GM21576 (cell line): ENCODE data around the gene OR1J1.

Source experiments
- ATAC-seq: cut with Tn5 transposase; IDR thresholded peaks from one replicate; pipeline ENCODE4 v1.9.1; 2021; ENCODE audit warnings: mild to moderate bottlenecking, moderate library complexity; ENCODE audit not compliant: unreplicated experiment

Gene OR1J1, protein sequence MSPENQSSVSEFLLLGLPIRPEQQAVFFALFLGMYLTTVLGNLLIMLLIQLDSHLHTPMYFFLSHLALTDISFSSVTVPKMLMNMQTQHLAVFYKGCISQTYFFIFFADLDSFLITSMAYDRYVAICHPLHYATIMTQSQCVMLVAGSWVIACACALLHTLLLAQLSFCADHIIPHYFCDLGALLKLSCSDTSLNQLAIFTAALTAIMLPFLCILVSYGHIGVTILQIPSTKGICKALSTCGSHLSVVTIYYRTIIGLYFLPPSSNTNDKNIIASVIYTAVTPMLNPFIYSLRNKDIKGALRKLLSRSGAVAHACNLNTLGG

DNA sequence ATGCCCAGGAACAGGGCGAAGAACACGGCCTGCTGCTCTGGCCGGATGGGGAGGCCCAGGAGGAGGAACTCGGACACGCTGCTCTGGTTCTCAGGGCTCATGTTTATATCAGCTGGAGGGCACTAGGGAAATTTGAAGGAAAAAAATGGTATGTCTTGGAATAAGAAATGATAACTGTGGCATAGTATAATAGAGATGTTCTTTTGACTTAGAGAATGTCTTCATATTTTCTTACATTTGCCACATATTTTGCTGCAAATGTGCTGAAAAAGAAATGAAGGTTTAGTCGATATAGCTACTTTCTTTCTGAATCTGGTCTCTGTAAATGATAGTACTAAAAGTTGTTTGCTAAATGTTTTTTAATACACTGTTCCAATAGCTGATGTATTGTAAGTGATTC is at the start of gene OR1J1:
Gene OR1J1, minus strand, starts transcription at position 101 of the 400 bp plus-strand sequence. Its CDS starts 0 bp downstream, at position 101.
- no peak for ATAC-seq

DNA sequence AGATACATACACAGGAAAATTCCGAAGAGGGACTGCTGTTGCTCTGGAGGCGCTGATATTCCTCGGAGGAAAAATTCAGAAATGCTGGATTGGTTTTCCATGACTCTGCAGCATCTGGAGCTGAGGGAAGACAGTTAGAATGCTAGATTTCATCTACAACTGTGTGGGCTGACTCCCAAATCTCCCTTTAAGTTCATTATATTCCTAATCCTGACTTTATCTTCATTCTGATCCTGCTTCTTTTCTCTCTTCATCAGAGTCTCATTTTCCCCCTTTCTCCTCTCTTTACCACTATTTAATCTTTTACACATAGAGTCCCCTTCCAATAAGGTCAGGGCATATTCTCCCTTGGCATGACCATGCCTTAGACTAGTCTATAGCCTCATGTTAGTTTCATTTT is 49.5 kb upstream of the OR1J1 start, which contains the start of gene OR1N1:
Gene OR1N1, minus strand, starts transcription at position 101 of the 400 bp plus-strand sequence. Its CDS starts 0 bp downstream, at position 101.
- ATAC-seq, result no peak

DNA sequence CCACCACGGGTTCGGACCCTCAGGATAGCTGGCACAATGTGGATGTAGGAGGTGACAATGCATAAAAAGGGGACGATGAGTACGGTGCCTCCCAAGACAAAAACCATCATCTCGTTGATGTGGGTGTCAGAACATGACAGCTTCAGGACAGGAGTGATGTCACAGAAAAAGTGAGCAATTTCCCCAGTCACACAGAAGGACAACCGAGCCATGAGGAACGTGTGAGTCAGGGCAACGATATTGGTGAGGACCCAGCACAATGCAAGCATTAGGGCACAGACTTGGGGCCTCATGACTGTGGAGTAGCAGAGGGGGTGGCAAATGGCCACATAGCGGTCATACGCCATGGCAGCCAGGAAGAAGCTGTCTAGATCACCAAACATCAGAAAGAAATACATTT is 48.9 kb upstream of the OR1J1 start:
- ATAC-seq, result no peak

DNA sequence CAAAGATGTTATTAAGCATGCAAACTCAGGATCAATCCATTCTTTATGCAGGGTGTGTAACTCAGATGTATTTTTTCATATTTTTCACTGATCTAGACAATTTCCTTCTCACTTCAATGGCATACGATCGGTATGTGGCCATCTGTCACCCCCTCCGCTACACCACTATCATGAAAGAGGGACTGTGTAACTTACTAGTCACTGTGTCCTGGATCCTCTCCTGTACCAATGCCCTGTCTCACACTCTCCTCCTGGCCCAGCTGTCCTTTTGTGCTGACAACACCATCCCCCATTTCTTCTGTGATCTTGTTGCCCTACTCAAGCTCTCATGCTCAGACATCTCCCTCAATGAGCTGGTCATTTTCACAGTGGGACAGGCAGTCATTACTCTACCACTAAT is 41.6 kb upstream of the OR1J1 start:
- ATAC-seq, result no peak

DNA sequence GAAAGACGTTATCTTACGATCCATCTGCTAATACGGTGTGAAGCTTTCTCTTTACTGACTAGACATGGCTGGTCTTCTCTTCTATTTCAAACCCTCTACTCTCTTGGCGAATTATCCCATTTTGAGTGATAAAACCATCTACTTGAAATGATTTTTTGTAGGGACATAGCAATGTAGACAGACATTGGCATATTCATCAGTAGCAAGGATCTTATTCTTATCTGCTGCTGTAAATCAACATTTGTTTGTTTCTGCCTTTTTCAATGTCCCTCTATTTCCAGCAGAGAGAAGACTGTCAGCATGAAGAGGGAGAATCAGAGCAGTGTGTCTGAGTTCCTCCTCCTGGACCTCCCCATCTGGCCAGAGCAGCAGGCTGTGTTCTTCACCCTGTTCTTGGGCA is 41.1 kb upstream of the OR1J1 start, which contains the start of gene OR1J4:
Gene OR1J4, plus strand, starts transcription at position 301 of the 400 bp plus-strand sequence. Its CDS starts 0 bp downstream, at position 301.
- ATAC-seq, result no peak

DNA sequence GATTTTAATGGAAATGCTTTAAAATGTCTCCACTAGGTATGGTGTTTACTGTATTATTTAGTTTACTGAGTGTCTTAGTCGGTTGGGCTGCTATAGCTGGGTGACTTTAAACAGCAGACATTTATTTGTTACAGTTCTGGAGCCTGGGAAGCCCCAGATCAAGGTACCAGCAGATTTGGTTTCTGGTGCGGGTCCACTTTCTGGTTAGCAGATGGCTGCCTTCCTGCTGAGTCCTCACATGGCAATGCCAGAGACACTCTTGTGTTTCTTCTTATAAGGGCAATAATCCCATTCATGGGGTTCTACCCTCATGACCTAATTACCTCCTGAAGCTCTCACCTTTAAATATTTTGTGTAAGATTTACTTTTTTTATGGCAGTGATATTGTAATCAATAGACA is 40.5 kb upstream of the OR1J1 start:
- no peak for ATAC-seq

DNA sequence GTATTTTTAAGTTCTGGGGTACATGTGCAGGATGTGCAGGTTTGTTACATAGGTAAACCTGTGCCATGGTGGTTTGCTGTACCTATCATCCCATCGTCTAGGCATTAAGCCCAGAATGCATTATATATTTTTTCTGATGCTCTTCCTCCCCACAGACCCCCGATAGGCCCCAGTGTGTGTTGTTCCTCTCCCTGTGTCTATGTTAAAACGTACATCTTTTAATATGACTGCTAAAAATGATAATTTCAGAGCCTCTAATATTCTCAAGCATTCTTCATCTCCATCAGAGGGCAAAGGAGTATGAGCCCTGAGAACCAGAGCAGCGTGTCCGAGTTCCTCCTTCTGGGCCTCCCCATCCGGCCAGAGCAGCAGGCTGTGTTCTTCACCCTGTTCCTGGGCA is 32.8 kb upstream of the OR1J1 start, which contains the start of gene OR1J2:
Gene OR1J2, plus strand, starts transcription at position 301 of the 400 bp plus-strand sequence. Its CDS starts 0 bp downstream, at position 301.
- no peak for ATAC-seq

DNA sequence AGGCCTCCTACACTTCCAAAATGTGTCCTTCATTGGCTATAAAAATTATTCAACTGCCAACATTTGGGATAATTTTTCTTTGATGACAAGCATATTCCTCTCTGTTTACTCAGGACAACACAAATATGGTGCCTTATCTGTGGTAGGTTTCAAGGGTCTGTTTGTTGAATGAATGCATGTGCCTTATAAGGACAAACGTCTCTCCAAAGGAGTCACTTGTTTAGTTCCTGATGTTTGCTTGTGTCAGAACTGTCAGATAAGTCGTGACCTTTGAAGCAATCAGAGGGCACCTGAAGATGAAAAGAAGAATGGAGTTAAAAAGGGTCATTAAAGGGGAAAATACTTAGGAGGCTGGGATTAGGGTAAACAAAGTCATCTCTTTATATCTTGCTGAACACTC is 29.2 kb upstream of the OR1J1 start:
- no peak for ATAC-seq

DNA sequence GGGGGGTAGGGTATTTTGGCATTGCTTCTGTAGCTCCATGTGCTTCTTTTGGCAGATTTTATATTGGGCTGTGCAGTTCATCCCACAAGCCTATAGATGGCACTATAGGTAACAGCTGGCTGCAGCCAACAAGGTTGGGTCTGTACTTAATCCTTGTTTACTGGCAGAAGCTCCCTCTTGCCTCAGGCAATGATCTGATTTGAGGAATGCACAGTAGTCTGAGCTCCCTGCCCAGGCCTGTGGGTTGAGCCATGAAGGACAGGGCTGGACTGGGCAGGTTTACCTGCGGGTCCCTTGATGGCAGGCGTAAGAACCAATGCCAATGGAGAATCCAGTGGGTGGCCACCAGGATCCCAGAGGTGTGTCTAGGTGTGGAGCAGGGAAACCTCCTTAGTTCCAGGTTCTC is 21.2 kb upstream of the OR1J1 start:
- ATAC-seq, result no peak

DNA sequence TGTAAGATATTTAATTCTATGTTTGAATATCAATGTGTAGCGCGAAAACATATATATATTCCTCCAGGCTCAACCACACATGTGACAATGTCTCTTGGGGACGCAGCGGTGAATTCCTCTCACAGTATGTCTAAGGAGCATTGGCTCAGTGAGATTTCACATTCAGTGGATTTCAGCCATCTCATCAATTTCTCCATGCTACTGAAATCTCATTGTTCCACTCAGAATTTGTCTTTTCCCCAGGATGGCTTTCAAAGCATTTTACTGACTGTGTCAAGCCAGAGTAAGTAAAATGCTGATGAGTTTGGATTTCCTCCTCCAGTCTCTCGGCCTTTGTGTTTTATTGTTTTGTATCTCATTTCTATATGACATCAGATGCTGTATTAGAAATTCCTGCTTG is 1.3 kb upstream of the OR1J1 start:
- no peak for ATAC-seq

DNA sequence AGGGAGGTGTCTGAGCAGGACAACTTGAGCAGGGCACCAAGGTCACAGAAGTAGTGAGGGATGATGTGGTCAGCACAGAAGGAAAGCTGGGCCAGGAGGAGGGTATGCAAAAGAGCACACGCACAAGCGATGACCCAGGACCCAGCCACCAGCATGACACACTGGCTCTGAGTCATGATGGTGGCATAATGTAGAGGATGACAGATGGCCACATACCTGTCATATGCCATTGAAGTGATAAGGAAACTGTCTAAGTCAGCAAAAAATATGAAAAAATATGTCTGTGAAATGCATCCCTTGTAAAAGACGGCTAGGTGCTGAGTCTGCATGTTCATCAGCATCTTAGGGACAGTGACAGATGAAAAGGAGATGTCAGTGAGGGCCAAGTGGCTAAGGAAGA is 380 bp downstream of the OR1J1 start:
- no peak for ATAC-seq

DNA sequence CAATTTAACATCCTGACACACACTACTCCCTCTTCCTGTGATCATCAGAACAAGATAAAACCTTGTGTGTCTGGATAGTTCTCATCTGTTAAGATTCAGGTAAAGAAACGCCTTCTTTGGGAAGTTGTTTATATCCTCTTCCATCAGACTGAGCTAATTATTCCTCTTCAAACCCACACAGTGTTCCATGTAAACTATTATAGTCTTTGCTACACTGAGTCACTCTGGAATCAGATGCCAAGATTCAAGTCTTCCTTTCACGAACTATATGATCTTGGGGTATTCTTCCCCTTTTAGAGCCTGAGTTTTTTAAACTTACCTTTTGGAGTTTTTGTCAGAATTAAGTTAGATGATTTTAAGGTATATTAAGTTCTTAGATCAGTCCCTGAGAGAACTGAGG is 2.0 kb downstream of the OR1J1 start:
- no peak for ATAC-seq

DNA sequence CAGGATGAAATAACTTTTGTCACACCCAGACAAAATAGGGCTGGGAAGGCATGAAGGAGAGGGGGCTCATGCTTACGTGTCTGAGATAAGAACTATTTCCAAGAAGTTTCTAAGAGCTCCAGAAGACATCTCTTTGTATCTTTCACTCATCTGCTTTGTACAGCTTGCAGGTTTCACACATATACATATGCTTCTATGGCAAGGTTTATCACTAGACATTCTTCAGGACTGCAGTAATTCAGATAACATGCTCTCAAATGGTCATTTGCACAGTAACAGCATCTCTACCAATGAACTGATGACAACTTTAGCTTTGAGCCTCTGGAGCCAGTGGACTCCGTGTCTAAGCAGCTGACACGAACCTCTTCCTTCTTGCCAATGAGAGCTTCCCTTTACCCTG is 3.2 kb downstream of the OR1J1 start:
- ATAC-seq, result no peak

DNA sequence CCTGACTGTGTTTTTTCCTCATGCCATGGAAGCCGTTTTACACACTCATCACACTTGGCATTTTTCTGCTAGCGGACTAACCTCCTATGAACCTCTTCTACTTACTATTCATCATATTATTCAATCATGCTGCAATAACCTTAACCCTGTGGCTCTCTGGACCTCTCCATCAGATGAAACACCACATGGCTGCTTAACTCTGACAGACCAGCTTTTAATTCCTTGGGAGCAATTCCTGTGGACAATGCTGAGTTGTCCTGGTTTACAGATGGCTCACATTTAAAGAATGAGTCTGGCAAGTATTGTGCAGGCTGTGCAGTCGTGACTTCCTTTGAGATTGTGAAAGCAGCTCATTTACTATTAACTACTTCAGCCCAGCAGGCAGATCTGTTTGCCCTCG is 9.0 kb downstream of the OR1J1 start:
- no peak for ATAC-seq

DNA sequence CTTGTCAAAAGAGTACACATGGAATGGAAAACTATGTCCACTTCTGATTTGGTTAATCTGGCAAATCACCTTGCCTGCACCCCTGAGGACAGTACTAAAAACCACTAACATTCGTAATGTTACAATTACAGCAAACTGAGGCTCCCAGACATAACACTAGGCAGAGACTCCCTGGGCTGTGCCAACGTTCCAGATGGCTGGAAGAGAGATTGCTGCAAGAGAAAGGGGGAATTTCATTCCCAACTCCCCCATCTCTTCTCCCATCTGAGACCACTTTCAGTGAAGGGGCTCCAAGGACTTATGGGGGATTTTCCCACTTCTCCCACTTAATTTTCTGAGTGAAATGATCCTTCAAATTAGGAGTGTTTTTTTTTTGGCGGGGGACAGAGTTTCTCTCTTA is 11.3 kb downstream of the OR1J1 start:
- no peak for ATAC-seq

DNA sequence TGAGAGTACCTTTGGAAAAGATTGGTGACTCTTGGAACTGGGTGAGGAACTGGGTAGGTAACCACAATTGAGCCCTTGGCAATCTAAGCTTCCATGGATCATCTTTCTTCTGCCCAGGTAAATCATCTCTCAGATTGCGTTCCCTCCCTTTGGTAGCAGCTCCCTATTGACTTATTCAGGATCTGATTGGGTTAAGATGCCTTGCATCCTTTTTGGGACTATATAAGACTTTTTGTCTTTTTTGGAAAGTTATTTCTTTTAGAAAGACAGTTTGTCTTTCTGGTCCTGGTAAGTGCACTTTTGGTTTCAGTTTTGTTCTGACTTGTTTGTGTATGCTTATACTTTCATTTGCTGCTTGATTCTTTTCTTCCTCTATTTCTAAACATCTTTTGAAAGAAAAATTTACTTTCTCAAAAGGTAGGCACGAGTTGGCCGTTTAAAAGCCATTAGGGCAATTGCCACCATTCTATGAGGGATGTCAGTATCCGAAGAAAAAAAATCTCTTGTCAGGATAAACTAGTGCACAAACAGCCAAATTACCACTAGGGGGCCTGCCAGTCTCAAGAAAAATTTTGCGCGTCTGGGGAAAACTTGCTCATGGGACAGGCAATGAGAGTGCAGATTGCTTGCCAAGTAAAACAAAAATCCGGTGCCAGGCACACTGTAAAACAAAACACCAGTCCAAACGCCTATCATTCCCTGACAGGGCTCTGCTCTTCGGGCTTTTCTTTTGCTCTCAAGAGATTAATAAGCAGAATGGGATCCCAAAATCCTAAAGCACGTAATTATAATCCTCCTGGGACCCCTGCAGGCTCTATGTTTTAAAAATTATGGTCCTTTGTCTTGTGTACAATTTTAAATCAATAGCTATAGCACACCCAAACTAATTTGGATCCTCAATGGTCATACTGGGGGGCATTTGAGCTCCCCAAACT is 12.8 kb downstream of the OR1J1 start:
- peak; percentile 83 for ATAC-seq

DNA sequence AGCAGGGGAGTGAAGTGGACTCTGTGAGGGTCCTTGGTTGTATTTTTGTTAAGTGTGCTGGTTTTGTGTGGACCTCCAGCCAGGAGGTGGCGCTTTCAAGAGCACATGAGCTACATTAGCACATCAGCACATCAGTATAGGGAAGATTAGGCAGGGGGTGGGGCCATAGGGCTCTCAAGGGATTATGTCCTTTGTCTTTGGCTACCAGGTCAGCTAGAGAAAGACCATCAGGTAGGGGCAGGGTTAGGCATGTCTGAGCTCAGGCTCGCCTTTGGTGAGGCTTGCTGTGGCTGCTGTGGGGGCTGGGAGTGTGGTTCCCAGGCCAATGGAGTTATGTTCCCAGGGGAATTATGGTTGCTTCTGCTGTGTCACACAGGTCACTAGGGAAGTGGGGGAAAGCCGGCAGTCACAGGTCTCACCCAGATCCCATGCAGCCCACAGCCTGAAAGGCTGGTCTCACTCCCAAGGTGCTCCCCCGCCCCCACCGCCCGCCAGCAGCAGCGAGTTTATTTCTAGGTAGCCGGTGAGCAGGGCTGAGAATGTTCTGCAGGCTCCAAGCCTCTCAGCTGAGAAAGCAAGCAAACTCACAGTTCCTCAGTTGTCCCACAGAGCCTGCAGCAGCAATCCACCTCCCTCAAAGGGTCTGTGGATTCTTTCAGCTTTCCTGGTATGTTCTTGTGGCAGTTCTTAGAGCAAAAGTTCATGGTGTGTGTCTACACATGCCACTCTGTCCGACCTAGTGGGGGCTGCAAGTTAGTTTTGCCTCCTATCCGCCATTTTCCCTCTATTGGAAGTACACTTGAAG is 13.7 kb downstream of the OR1J1 start:
- ATAC-seq, result peak; percentile 11

DNA sequence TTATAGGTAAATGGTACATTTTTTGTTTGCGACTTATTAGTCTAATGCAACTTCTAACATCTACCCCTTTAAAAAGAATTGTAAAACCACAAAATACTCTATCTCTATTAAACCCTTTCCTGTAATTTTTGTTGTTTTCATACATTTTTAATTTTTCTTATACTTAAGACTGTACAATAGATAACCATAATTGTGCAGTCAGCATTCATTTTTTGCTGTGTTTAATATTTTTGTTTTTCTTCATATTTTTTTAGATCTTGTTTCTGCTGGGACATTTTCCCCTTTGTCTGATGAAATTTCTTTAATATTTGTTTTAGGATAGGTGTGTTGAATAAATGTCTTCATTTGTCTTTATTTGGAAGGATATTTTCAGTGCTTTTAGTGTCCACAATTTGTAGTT is 19.9 kb downstream of the OR1J1 start:
- no peak for ATAC-seq

DNA sequence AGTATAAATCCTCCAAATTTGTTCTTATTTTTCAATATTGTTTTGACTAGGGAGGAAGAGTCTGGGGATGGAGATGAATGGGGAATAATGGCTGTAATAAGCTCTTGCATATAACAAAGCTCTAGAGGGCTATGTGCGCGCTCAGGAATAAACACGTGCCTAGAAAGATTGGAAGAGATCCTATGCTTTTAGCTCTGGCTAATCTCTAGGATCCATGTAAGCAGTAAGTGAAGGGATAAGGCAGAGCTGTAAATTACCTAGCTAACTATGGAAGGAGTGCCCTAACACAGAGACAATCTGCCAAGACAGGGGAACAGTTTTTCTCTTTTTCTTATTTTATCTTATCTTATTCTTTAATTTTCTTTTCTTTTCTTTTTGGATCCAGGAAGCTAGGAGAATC is 21.6 kb downstream of the OR1J1 start:
- ATAC-seq, result no peak

DNA sequence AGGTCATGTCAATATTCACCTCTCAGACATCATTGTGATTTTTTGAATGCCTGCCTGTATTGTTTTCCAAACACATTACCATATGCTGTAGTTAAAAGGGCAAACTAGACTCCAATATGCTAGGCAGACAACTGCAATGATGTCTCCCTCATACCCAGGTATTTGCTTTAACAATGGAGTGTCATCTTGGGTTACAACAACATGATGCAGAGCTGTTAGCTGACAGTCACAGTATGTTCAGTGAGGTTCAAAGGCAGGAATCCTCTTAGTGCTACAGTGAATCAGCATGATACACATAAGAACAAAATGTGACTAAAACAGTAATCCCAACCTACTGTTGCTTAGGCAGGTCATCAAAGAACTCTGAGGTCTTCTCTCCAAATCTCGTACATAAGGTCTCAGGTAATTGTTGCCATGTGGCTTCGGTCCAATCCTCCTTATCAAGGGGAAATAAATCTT is 24.0 kb downstream of the OR1J1 start:
- ATAC-seq, result no peak
